Measurements from ENCODE around the gene CEP85L.

Gene CEP85L

DNA sequence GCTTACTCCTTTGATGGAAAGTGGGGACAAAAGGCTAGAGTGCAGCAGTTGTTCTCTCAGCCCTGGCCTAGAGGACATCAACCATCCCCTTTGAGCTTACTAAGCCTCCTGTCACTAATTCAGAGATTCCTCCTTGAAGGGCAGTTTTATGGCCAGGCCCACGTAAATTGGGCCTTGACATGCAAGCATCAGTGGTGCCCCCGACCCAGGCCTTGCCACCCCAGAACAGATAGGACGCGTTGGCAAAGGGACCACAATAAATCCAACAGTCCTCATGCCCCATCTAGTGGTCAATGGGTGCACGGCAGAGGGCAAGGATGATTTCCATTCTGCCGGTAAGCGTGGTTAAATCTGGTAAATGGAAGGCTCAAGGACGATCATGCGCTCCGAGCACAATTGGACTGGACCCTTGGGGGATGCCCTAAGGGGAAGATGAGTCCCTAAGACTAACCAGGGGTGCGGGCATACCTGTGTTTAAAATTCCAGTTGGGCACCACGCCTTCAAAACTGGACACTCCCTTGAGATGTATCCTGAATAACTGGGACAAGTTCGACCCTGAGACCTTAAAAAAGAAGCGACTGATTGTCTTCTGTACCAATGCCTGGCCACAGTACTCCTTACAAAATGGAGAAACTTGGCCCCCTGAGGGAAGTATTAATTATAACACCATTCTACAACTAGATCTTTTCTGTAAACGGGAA is 32.6 kb downstream of the CEP85L start:
- no peak for DNase-seq

GRCh38 chr6:118617417-118617816 is 34.0 kb downstream of the CEP85L start:
- no peak for DNase-seq

- DNase-seq = no peak
These were observed 40.1 kb downstream of the CEP85L start for GRCh38 chr6:118611334-118611733.

- DNase-seq = no peak
These were observed 44.5 kb downstream of the CEP85L start for GRCh38 chr6:118606858-118607257.

DNA sequence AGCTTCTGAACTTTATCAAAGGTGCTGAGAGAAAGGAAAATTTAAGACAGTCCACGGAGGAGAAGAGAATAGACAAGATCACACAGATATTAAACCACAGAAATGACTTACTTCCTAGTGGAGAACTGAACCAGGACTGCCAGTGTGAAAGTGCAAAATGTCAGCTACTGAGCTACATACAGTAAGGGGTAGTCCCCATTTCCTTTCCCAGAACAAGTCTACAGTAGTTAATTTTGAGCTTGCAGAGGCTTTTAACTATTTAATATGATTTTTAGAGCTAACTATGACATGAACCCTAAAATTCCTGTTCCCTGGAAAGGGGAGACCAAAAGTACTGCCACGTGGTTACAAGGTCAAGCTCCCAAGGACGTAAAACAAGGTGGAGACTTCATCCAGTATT is 45.1 kb downstream of the CEP85L start:
- no peak for DNase-seq

- no peak for DNase-seq
These were observed 48.0 kb downstream of the CEP85L start for GRCh38 chr6:118603372-118603771.

- no peak for DNase-seq
These were observed 49.1 kb downstream of the CEP85L start for GRCh38 chr6:118602300-118602699.

DNA sequence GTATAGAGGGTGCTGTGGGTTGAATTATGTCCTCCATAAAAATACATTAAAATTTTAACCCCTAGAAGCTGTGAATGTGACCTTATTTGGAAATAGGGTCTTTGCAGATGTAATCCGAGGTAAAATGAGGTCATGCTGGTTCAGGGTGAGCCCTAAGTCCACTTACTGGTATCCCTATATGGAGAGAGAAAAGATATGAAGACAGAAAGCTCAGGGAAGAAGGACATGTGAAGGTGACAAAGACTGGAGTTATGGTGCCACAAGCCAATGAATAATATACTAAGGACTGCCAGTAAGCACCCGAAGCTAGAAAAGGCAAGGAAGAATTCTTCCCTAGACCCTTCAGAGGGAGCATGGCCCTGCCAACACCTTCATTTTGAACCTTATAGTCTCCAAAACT is 53.1 kb downstream of the CEP85L start:
- DNase-seq = no peak

GRCh38 chr6:118597636-118598035 is 53.8 kb downstream of the CEP85L start:
- DNase-seq = no peak

- DNase-seq = no peak
These were observed 54.5 kb downstream of the CEP85L start for GRCh38 chr6:118596774-118597320.

GRCh38 chr6:118594877-118595276 is 56.5 kb downstream of the CEP85L start:
- DNase-seq = no peak

DNA sequence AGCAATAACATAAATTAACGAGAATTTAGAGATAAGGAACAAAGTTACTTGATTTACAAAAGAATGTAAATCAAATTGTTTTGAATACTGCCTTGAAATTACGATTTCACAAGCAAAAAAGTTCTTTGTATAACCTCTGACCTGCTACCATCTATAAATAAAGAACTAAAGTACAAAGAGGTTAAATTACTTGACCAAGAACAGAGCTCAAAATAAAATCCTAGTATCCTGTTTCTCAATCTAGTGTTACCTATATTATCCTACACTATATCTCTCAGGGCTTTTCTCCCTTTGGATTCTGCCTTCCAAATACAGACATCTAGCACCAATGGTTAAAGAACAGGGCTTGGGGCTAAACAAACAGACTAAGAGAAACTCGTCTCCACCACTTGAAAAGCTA is 59.5 kb downstream of the CEP85L start:
- DNase-seq = no peak

DNA sequence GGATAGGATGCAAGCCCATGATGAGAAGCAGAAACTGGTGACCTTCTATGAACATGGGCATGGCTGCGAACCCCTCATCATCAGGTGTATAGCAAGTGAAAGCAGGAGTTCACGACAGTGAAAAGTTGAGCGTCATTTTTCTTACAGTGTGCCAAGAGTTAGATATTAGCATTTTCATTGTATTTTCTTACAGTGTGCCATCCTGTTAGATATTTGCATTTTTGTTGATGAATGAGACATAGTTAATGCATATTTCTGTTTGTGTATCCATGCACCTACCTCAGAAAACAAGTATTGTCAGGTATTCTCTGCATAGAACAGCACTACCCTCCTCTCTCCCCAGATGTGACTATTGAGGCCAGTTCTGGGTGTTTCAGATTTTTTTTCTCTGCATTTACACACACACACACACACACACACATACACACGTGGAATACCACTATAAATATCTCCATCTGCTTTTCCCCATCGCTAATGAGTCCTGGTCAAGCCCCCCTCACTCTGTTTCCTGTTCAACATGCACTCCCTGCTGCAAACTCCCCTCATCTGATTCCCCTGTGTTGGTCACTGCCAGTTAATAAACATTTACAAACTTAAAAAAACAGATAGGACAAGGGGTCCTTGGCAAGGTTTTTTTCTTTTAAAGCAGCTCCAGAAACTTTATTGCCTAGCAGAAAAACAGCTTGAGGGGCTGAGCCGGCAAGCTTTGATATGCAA is 61.6 kb downstream of the CEP85L start:
- no peak for DNase-seq

DNA sequence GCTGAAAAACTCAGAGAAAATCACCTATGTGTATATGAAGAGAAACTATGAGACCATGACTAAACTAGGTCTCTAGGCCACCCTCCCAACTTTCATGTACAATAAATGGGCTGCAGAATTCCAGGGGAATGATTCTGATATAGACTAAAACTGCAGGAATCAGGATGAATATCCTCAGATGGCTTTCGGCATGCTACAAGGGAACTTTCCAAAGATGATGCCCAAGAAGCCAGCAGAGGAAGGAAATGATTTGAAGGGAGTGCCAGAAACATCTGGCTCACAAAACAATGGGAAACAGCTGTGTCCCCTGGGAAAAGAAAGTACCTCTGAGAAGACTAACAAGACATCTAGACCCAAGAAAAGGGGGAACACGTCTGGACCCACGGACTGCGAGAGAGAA is 62.2 kb downstream of the CEP85L start:
- no peak for DNase-seq

- no peak for DNase-seq
These were observed 62.8 kb downstream of the CEP85L start for GRCh38 chr6:118588626-118589025.

DNA sequence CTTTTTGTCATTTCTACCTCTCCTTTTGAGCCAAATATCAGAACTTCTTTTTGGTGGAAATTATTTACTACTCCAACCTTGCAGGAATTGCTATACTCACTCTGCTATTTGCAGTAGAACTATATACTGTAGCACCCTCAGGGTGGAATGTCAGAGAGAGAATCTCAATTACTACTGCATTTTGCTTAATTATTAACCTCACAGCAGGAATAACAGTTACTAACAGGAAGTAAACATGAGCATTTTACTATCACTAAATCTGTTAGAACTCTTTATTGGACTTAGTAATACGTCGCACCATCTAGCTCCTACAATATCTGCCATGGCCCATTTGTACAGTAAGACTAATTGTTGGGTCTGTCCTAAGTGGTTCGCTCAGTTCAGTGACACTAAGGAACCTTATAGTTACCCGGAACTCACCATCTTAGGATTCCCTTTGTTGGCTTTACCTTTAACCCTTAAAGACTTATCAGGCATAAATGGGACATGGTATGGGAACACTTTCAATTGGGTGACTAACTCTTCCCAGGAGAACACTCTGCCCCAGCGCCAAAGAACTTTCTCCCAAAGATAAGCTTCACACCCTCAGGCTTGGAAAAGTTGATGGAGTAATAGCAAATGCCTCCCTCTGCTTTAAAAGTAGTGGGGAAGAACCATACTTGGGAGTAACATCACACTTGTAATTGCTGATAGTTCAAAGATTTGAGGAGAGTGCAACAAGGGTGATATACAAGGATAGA is 64.5 kb downstream of the CEP85L start:
- DNase-seq = no peak

DNA sequence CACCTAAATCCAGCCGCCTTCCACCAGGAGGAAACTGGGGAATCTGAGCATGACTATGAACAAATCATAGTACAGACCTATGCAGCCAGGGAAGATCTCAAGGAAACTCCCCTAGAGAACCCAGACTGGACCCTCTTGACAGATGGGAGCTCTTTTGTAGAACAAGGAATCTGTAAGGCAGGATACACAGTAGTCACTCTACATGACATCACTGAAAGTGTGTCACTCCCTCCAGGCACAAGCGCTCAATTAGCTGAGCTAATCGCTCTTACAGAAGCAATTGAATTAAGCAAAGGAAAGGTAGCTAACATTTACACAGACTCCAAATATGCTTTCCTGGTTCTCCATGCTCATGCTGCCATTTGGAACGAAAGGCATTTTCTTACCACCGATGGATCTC is 66.5 kb downstream of the CEP85L start:
- DNase-seq = no peak

DNA sequence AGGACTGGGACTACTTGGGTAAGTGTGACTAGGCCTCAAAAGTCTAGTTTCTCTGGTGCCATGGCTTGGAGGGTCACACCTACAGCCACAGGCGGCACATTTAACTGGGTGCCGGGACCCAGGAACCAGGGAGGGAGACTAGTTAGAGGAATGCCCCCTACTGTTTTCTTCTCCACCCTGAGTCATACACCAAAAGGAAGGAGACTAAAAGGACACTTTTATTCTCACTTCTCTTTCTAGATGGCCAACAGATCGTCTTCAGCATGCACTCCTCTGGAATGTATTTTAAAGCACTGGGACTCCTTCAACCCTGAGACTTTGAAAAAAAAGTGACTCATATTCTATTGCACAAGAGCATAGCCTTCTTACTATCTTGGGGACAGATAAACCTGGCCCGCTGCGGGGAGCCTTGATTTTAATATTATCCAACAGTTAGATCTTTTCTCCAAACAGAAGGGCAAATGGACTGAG is 69.9 kb downstream of the CEP85L start:
- DNase-seq = no peak

DNA sequence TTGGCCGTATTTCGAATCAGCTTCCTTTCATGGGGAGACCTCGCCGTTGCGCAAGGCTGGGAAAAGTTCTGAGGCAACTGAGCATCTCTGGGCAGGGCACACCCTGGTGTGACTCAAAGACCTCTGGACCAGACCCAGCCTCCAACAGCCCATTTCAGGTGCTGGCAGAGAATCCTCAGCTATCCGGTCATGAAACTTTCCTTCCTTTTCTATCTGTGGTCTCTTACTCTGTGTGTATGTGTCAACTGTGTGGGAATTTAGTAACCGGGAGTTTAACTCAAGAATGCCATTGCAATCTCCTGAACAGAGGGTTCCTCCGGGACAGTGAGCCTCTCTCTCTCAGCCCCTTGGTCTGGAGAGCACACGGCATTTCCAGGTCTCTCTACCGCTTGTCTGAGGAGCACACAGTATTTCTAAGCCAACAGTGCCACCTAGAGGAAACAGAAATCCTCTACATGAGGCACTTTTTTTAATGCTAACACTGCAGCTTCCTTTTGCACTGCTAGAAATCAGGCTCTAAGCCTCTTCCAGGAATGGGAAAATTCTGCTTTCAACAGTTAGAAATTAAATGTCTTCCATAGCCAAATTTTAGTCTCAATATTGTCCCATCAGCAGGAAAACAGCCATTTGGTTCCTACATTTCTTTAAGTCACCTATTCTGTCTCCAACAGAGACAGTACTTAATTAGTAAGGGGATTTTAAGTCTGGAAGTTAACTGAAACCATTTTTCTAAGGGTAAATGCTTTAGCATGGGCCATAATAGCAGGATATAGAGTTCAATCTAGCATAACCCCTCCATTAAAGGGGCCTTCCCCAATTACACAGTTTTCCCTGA is 70.6 kb downstream of the CEP85L start:
- DNase-seq = no peak

GRCh38 chr6:118579786-118580185 is 71.6 kb downstream of the CEP85L start:
- DNase-seq = no peak

- DNase-seq = no peak
These were observed 72.8 kb downstream of the CEP85L start for GRCh38 chr6:118578617-118579016.

DNA sequence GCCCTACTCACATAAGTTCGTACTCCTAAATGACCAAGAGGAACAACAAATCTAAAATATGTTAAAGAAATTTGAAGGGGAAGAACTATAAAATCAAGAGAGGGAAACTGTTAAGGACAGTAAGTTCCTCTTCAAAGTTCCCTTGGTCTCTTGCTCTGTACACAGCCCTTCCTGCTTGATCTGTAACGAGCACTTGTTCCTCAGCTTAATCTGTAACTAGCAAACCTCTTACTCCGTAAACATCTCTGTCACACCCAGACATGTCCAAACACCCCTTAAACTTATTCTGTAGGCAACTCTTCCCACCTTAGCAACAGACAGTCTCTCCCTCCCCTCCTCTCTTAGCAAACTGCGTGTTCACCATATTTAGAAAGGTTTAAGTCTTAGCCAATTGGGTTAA is 73.4 kb downstream of the CEP85L start:
- DNase-seq = no peak
